ENCODE data around the gene DEPDC7.
"Not testable (repeated sequence)": the region's sequence is repeated elsewhere in the genome, so short reads cannot be mapped to it uniquely, and the experiment has no call there.

The DEPDC7 gene

DNA sequence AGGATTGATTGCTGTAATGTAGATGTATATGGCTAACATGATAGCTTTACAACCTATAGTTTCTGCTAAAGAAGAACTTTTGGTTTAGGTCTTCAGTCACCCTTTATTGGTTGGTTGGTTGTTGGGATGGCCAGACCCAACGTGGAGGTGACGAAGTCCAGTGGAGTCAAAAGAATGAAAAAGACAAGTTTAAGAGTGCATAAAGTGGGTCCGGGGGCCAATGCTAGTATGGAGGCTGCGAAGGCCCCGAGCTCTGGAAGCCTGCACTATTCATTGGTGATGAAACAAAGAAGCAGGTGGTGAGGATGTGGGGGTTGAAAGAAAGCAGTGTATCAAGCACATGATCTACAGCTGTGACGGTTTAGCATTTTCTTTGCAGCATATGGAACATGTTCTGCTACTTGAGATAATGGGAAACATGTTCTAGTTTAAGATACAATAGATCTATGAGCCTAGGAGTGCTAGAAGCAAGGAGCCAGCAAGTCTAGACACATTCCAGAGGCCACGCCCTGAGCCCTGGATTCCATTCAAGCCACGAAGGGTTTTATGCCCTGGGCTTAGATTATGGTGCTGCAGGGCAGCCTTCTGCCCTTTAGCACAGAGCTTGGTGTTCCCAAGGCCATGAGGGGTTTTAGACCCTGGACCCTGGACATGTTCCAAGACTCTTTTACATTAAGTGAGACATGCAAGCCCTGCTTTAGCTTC, 30.0 kb downstream of the DEPDC7 start:
- Histone ChIP-seq H3K4me2 (no peak overlapping the region), H3K4me1 (peaks cover 5 to 55% (median 16%) of the 10 kb centered on the region in 10 experiments), H4K20me1 (no peaks in the 10 kb centered on the region), H3K27me3 (no peaks in the 10 kb centered on the region), H3K9me3 (replicated peaks in 1 of 11) (peaks cover 12 to 22% (median 18%) of the 10 kb centered on the region in 11 experiments; a peak in 19 of 22 replicates), H3K9ac (no peak overlapping the region), H3K27ac (no peak overlapping the region), H3K4me3 (no peak overlapping the region), H3K36me3 (peaks cover 35 to 59% (median 49%) of the 10 kb centered on the region in 11 experiments)
- no peak for TF ChIP-seq Cebpa-rat (IDR thresholded peaks at IDR 0.05)

DNA sequence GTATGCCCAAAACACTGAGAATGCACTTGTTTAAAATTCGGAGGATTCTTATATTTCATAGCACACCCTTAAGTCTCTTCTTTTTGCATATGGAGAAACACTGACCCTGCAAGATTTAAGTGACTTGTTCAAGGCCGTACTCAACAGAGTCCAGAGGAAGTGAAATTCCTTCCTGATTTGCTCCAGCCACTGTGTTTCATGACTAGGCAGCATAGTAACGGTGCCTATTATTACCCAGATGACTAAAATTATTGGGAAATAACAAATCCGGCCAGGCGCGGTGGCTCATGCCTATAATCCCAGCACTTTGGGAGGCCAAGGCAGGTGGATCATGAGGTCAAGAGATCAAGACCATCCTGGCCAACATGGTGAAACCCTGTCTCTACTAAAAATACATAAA, 33.0 kb downstream of the DEPDC7 start:
- not testable (repeated sequence) for H3K4me3 ChIP-seq, H3K27me3 ChIP-seq, H4K20me1 ChIP-seq
- peaks cover 12 to 22% (median 18%) of the 10 kb centered on the region in 11 experiments; a peak in 19 of 22 replicates for H3K9me3 ChIP-seq (replicated peaks in 1 of 11)
- TF ChIP-seq Cebpa-rat (IDR thresholded peaks at IDR 0.05): 0 out of 22 replicates have a peak, but pooled peaks of 1 of the 11 experiments have one; percentile 16
- H3K9ac ChIP-seq: peak overlapping the region in 1 of 11 experiments; percentile 29; a peak in 1 of 22 replicates
- peaks cover 0 to 70% (median 16%) of the 10 kb centered on the region in 10 experiments; a peak in 14 of 20 replicates for H3K4me1 ChIP-seq
- H3K4me2 ChIP-seq: peak overlapping the region in 5 of 11 experiments; percentile 37 to 67 (median 55); a peak in 9 of 22 replicates
- H3K36me3 ChIP-seq: peaks cover 36 to 74% (median 51%) of the 10 kb centered on the region in 11 experiments
- peak overlapping the region in 4 of 11 experiments; percentile 52 to 74 (median 58); a peak in 7 of 22 replicates for H3K27ac ChIP-seq

- peaks cover 0 to 77% (median 16%) of the 10 kb centered on the region in 10 experiments; a peak in 14 of 20 replicates for H3K4me1 ChIP-seq
- not testable (repeated sequence) for H3K4me3 ChIP-seq, H3K27me3 ChIP-seq, H4K20me1 ChIP-seq, H3K9ac ChIP-seq
- peak overlapping the region in 4 of 11 experiments; percentile 52 to 74 (median 58); a peak in 6 of 22 replicates for H3K27ac ChIP-seq
- peaks cover 29 to 71% (median 48%) of the 10 kb centered on the region in 11 experiments for H3K36me3 ChIP-seq
- peaks cover 8 to 16% (median 14%) of the 10 kb centered on the region in 11 experiments; a peak in 19 of 22 replicates for H3K9me3 ChIP-seq (replicated peaks in 1 of 11)
- H3K4me2 ChIP-seq: peak overlapping the region in 4 of 11 experiments; percentile 42 to 67 (median 56); a peak in 6 of 22 replicates
Measured at GRCh38 chr11:33049565-33050408, 34.1 kb downstream of the DEPDC7 start.

DNA sequence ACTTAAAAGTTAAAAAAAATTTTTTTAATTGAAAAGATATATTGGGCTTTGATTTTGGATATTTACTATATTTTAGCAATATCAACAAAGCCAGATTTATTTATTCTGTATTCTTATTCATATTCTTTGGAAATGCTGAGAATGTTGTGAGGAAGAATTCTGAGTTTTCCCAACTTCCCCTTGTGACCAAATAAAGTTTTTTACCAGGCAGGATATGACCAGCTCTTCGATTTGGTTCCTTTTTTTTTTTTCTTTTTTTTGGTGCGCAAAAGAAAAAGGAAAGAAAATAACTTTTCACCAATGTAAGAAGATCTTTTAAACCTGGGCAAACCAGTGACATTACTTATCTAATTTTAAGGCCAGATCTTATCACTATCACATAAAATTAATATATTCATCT, 36.6 kb downstream of the DEPDC7 start:
- H3K27me3 ChIP-seq: no peaks in the 10 kb centered on the region
- H3K4me2 ChIP-seq: peak overlapping the region in 6 of 11 experiments; percentile 8 to 91 (median 70); a peak in 12 of 22 replicates
- H3K4me1 ChIP-seq: peaks cover 0 to 71% (median 16%) of the 10 kb centered on the region in 10 experiments; a peak in 14 of 20 replicates
- no peaks in the 10 kb centered on the region; a peak in 2 of 22 replicates for H4K20me1 ChIP-seq
- peaks cover 32 to 65% (median 41%) of the 10 kb centered on the region in 11 experiments; a peak in 21 of 22 replicates for H3K36me3 ChIP-seq
- no peaks in the 10 kb centered on the region for H3K9me3 ChIP-seq (replicated peaks in 1 of 11)
- H3K9ac ChIP-seq: peak overlapping the region in 4 of 11 experiments; percentile 30 to 77 (median 54); a peak in 7 of 22 replicates
- peak overlapping the region in 6 of 11 experiments; percentile 18 to 86 (median 68); a peak in 9 of 22 replicates for H3K27ac ChIP-seq
- no peak for TF ChIP-seq Cebpa-rat (IDR thresholded peaks at IDR 0.05)
- H3K4me3 ChIP-seq: peak overlapping the region in 1 of 10 experiments; percentile 26; a peak in 1 of 20 replicates

DNA sequence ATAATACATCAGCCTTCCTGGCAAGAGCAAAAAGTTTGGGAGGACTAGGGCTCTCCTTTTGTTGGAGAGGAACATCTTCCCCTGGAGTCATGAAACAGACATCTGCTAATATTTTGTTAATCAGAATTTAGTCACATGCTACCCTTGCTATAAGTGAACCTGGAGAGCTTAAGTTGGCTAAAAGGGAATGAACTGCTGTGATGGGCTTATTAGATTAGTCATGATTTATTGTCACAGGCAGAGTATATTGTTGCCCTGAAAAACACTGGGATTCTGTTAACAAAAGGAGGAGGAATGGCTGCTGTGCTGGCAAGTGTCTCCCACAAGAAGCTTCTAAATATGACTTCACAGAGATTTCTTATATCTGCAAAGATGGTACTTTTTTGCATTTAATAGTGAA, 39.7 kb downstream of the DEPDC7 start:
- no peaks in the 10 kb centered on the region for H3K27me3 ChIP-seq
- no peak overlapping the region for H3K9ac ChIP-seq
- no peaks in the 10 kb centered on the region for H3K9me3 ChIP-seq (replicated peaks in 1 of 11)
- H3K4me3 ChIP-seq: no peak overlapping the region
- TF ChIP-seq Cebpa-rat (IDR thresholded peaks at IDR 0.05): no peak
- H3K4me1 ChIP-seq: peaks cover 0 to 52% (median 9%) of the 10 kb centered on the region in 10 experiments; a peak in 14 of 20 replicates
- no peaks in the 10 kb centered on the region; a peak in 3 of 22 replicates for H4K20me1 ChIP-seq
- no peak overlapping the region for H3K4me2 ChIP-seq
- no peak overlapping the region for H3K27ac ChIP-seq
- peaks cover 56 to 80% (median 65%) of the 10 kb centered on the region in 11 experiments for H3K36me3 ChIP-seq

GRCh38 chr11:33057284-33057683, 41.6 kb downstream of the DEPDC7 start:
- Histone ChIP-seq H3K4me3 (no peak overlapping the region), H3K4me2 (no peak overlapping the region), H3K4me1 (peaks cover 0 to 49% (median 15%) of the 10 kb centered on the region in 10 experiments; a peak in 13 of 20 replicates), H3K27me3 (no peaks in the 10 kb centered on the region), H3K9me3 (replicated peaks in 1 of 11) (no peaks in the 10 kb centered on the region), H3K27ac (no peak overlapping the region), H4K20me1 (no peaks in the 10 kb centered on the region; a peak in 3 of 22 replicates), H3K9ac (no peak overlapping the region), H3K36me3 (peaks cover 70 to 90% (median 80%) of the 10 kb centered on the region in 11 experiments)
- TF ChIP-seq Cebpa-rat (IDR thresholded peaks at IDR 0.05): no peak

DNA sequence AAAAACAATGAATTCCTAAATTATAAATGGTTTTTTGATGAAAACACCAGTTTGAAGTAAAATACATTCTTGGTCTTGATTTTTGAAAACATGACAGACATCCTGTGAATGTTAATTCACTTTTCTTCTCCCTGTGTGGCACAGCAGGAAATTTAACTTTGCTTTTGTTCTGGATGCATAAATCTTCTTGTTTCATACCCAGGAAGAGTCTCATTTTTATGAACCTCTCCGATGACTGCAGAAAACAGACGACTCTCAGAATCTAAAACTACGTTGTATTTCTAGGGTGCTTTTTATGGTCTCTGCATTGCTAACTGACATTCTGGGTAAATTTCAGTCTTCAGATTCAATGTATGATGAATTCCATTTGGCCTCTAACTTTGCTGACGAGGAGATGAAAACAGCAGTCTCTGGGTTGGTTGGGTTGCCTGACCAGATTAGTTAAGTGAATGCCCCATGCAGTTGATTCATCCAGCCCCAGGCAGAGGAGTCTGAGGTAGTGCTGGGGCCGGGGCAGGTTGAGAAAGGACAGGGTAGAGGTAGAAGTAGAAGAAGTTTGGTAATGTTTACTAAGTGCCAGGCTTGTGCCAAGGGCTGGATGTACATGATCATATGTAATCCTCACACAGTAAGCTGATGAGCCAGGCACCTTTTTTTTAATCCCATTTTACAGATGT, 43.8 kb downstream of the DEPDC7 start:
- Histone ChIP-seq H3K4me2 (no peak overlapping the region), H3K27me3 (no peaks in the 10 kb centered on the region), H3K36me3 (peaks cover 60 to 92% (median 74%) of the 10 kb centered on the region in 11 experiments), H3K27ac (0 out of 22 replicates have a peak overlapping the region, but pooled peaks of 1 of the 11 experiments have one; percentile 87), H3K4me1 (peaks cover 13 to 51% (median 32%) of the 10 kb centered on the region in 10 experiments), H3K9me3 (replicated peaks in 1 of 11) (no peaks in the 10 kb centered on the region), H3K9ac (no peak overlapping the region), H4K20me1 (peaks cover 0 to 9% (median 0%) of the 10 kb centered on the region in 11 experiments; a peak in 5 of 22 replicates), H3K4me3 (no peak overlapping the region)
- no peak for TF ChIP-seq Cebpa-rat (IDR thresholded peaks at IDR 0.05)

DNA sequence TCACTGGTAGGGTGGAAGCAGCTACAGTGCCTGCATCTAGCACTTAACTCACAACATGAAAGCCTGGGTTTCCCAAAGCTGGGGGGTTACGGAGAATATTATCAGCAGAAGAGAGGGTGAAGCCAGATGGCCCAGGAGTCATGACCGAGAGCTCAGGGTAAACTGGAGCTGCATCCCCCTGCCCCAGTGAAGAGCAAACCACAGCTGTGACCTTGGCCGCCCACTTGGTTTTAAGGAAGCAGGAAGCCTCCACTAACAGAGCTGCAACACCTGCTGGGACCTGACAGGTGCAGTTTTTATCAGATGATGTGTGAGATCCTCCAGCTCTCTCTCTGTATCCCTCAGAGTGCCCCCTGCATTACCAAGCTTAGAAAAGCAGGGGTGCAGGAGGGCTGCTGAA, 44.6 kb downstream of the DEPDC7 start:
- no peaks in the 10 kb centered on the region for H3K9me3 ChIP-seq (replicated peaks in 1 of 11)
- peak overlapping the region in 3 of 11 experiments; percentile 21 to 87 (median 69); a peak in 3 of 22 replicates for H3K27ac ChIP-seq
- peaks cover 17 to 59% (median 39%) of the 10 kb centered on the region in 10 experiments for H3K4me1 ChIP-seq
- peaks cover 58 to 90% (median 67%) of the 10 kb centered on the region in 11 experiments for H3K36me3 ChIP-seq
- H3K4me2 ChIP-seq: peak overlapping the region in 3 of 11 experiments; percentile 38 to 91 (median 68); a peak in 5 of 22 replicates
- peaks cover 0 to 15% (median 0%) of the 10 kb centered on the region in 11 experiments; a peak in 6 of 22 replicates for H4K20me1 ChIP-seq
- 0 out of 22 replicates have a peak overlapping the region, but pooled peaks of 1 of the 11 experiments have one; percentile 21 for H3K9ac ChIP-seq
- TF ChIP-seq Cebpa-rat (IDR thresholded peaks at IDR 0.05): no peak
- H3K4me3 ChIP-seq: no peak overlapping the region
- no peaks in the 10 kb centered on the region for H3K27me3 ChIP-seq

Measured in BLaER1 treated with 17β-estradiol and CSF1 and Interleukin-3, amounts not matched to agents 10 nM and 100 nM (cell line).